DMS 273 (cell line): ENCODE measurements around the gene EDEM3.

Source experiments
- DNase-seq: peaks from one replicate; lab custom pipeline; 2025; ENCODE audit not compliant: unreplicated experiment; lab: John Stamatoyannopoulos, UW

Gene EDEM3

DNA sequence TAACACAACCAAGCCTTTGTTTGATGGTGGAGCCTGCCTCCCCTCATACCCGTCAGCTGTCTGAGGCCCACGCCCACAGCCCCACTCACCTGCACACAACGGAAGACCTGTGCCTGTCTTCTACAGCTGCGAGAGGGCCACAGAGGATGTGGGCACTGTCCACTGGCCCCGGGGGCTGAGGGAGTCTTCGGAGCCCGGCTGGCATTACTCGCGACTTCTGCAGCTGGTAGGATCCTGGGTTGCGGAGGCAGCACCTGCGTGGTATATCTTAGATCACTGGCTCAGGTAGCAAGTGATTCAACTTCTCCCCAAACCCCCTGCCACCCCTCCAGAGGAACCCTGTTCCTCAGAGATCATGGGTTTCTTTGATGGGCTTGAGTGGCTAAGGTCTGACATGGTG, 109.9 kb downstream of the EDEM3 start:
- no peak for DNase-seq

DNA sequence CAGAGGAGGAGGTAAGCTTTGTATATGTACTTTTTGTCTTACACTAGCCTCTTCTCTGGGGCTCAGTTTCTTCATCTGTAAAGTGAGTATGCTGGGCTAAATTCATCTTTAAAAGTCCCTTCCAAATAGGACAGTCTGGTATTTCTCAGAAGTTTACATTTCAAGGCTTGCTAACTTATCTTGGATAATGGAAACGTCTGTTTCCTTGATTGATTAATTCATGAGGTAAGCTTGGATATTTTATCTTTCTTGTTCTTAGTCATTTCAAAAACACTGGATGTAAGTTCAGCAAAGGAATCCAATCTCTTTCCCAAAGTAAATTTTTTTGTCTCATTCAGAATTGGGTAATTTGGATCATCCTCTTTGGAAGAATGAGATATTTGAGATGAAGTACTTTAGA, 111.0 kb downstream of the EDEM3 start:
- no peak for DNase-seq

GRCh38 chr1:184641894-184642293, 112.8 kb downstream of the EDEM3 start:
- no peak for DNase-seq

DNA sequence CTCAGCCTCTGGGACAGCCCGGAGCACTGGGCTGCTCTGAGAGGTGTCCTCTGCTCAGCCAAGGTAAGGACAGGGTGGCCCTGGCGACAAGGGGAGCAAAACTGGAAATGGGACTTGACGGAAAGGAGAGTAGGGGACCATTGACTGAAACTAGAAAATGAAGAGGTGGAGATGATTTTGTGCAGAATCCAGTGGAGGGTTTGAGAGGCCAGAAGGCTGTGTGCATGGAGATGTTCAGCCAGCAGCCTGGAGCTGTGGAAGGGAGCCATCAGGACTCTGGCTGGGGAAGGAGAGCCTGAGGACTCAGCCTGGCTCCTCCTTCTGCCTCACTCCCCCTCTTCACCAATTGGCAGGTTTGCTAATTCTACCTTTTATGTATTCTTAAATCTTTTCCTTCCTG, 114.2 kb downstream of the EDEM3 start:
- no peak for DNase-seq
